Measurements from ENCODE around the gene TMEM52B. TPM values are rescaled to one million over a fixed set of nuclear protein-coding genes. Genes with fewer than 3 reads are reported as not detected.
"Not testable (repeated sequence)": the region's sequence is repeated elsewhere in the genome, so short reads cannot be mapped to it uniquely, and the experiment has no call there.

TMEM52B gene
- total and polyA plus RNA-seq, 9 of the 15 experiments (the other 6 are each of a cell fraction or from before 2014, with no cell fraction given) = not detected

DNA sequence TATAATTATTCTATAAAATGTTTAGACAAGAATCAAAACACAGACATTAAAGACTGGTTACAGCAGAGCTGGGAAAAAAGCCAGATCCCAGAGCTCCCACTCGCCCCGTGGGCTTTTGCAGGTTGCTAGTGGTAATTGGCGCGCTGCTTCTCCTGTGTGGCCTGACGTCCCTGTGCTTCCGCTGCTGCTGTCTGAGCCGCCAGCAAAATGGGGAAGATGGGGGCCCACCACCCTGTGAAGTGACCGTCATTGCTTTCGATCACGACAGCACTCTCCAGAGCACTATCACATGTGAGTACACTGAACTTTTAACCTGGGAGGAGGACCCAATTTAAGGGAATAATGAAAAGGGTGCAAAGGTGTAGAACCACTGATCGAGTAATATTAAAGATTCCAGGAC lies 7.5 kb downstream of the TMEM52B start:
- Histone ChIP-seq H3K79me2 (ENCODE audit: control insufficient read depth, insufficient read depth, low read length) (no peaks in the 10 kb centered on the region), H3K4me2 (ENCODE audit: insufficient read depth, low read length) (no peak overlapping the region), H3K9me3 (replicated peaks; ENCODE audit: control insufficient read depth, insufficient read depth, low read depth, low read length) (no peaks in the 10 kb centered on the region), H3K9me1 (ENCODE audit: control insufficient read depth, insufficient read depth, low read length) (no peaks in the 10 kb centered on the region), H3K4me3 (no peak overlapping the region), H3K27me3 (ENCODE audit: control insufficient read depth in 2 of 2, insufficient read depth in 2 of 2, low read length in 2 of 2) (peaks cover 0 to 27% of the 10 kb centered on the region in 2 experiments; a peak in 2 of 5 replicates), H3K36me3 (ENCODE audit: control insufficient read depth, insufficient read depth, low read length) (no peaks in the 10 kb centered on the region), H2AFZ (ENCODE audit: low read depth, low read length) (no peak overlapping the region), H4K20me1 (replicated peaks; ENCODE audit: control insufficient read depth, insufficient read depth, low read length) (0 out of 2 replicates have a peak, but pooled peaks cover 3% of the 10 kb centered on the region), H3K27ac (ENCODE audit: extremely low read depth, low read depth, low read length) (no peak overlapping the region), H3K9ac (ENCODE audit: insufficient read depth in 1 of 2, low read depth in 2 of 2, low read length in 2 of 2) (no peak overlapping the region), H3K4me1 (replicated peaks in 1 of 2; ENCODE audit: control insufficient read depth in 2 of 2, insufficient read depth in 2 of 2, low read length in 2 of 2) (no peaks in the 10 kb centered on the region; a peak in 1 of 5 replicates)
- TF ChIP-seq, protein P1, sequence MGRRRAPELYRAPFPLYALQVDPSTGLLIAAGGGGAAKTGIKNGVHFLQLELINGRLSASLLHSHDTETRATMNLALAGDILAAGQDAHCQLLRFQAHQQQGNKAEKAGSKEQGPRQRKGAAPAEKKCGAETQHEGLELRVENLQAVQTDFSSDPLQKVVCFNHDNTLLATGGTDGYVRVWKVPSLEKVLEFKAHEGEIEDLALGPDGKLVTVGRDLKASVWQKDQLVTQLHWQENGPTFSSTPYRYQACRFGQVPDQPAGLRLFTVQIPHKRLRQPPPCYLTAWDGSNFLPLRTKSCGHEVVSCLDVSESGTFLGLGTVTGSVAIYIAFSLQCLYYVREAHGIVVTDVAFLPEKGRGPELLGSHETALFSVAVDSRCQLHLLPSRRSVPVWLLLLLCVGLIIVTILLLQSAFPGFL (CRISPR knock-in tag; IDR thresholded peaks at IDR 0.05) = no peak
- no peak for TF ChIP-seq PRPF4 (IDR thresholded peaks at IDR 0.05; ENCODE audit: insufficient read depth, low read depth, low read length, poor library complexity, severe bottlenecking)
- TF ChIP-seq STAT5B (CRISPR knock-in tag; IDR thresholded peaks at IDR 0.05) = no peak
- no peak for TF ChIP-seq MED1 (CRISPR knock-in tag; IDR thresholded peaks at IDR 0.05; ENCODE audit: borderline replicate concordance)
- in situ Hi-C loops (cut with MboI) = no loop called here
- 0% methylated on average over 10 of the region's 11 CpGs for WGBS (ENCODE audit: insufficient coverage, low coverage, missing lambda C conversion rate)
- ChIA-PET POLR2A (no interaction called here), CTCF (ENCODE audit: low intra/inter-chr PET ratio) (no interaction called here)
- BruUV-seq (replicated peaks) = no TSS peak
- FAIRE-seq = no peak
- intact Hi-C loops (cut with micrococcal nuclease) = no loop called here
- no peak for DNase-seq (ENCODE audit: extremely low read depth in 1 of 4, low spot score in 3 of 4)
- ATAC-seq = no peak

DNA sequence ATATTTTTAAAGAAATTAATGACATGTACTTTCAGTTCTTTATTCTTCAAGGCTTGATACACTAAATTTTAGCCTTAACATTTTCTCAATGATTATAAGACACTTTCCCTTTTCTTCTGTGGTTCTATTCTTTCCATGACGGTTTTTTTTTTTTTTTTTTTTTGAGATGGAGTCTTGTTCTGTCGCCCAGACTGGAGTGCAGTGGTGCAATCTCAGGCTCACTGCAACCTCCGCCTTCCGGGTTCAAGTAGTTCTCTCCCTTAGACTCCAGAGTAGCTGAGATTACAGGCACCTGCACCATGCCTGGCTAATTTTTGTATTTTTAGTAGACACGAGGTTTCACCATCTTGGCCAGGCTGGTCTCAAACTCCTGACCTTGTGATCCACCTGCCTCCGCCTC lies 8.1 kb downstream of the TMEM52B start:
- H3K79me2 ChIP-seq (ENCODE audit: control insufficient read depth, insufficient read depth, low read length); H3K9me1 ChIP-seq (ENCODE audit: control insufficient read depth, insufficient read depth, low read length); H3K4me1 ChIP-seq (replicated peaks in 1 of 2; ENCODE audit: control insufficient read depth in 2 of 2, insufficient read depth in 2 of 2, low read length in 2 of 2); H3K9me3 ChIP-seq (replicated peaks; ENCODE audit: control insufficient read depth, insufficient read depth, low read depth, low read length); DNase-seq (ENCODE audit: extremely low read depth in 1 of 4, low spot score in 3 of 4); ATAC-seq; H3K27ac ChIP-seq (ENCODE audit: extremely low read depth, low read depth, low read length); H3K36me3 ChIP-seq (ENCODE audit: control insufficient read depth, insufficient read depth, low read length); H3K9ac ChIP-seq (ENCODE audit: insufficient read depth in 1 of 2, low read depth in 2 of 2, low read length in 2 of 2); H2AFZ ChIP-seq (ENCODE audit: low read depth, low read length); H4K20me1 ChIP-seq (replicated peaks; ENCODE audit: control insufficient read depth, insufficient read depth, low read length); H3K4me3 ChIP-seq; H3K4me2 ChIP-seq (ENCODE audit: insufficient read depth, low read length); BruUV-seq (replicated peaks); CTCF ChIA-PET (ENCODE audit: low intra/inter-chr PET ratio); POLR2A ChIA-PET; in situ Hi-C loops (cut with MboI); intact Hi-C loops (cut with micrococcal nuclease); FAIRE-seq: not testable (repeated sequence)
- WGBS (ENCODE audit: insufficient coverage, low coverage, missing lambda C conversion rate) = 4% methylated on average over 3 of the region's 6 CpGs
- peaks cover 0 to 27% of the 10 kb centered on the region in 2 experiments; a peak in 2 of 5 replicates for H3K27me3 ChIP-seq (ENCODE audit: control insufficient read depth in 2 of 2, insufficient read depth in 2 of 2, low read length in 2 of 2)

Measured in K562 (cell line).